GM23338 (cell line): ENCODE data around the gene OPTN. TPM values are rescaled to one million over a fixed set of nuclear protein-coding genes. Genes with fewer than 3 reads are reported as not detected.

ENCODE experiments used
- polyA plus RNA-seq: library from polyadenylated mRNA; unstranded; fragments of >200 nt; fragmentation: Nextera tagmentation; extraction: Ambion mirVana; gene quantifications from 2 replicates; pipeline ENCODE4 v1.2.1, GENCODE V29; 2016
- small RNA-seq: library from RNA; depleted of rRNA; stranded (forward); fragments of <200 nt; gene quantifications from one replicate; pipeline ENCODE3, GENCODE V24; 2014; ENCODE audit warnings: low replicate concordance
- total RNA-seq: library from RNA; depleted of rRNA; stranded (reverse); fragments of >200 nt; shearing (Covaris generic); gene quantifications from 2 replicates; pipeline ENCODE4 v1.2.3, GENCODE V29; 2014; rRNA removed

The OPTN gene
- total and polyA plus RNA-seq, 2 experiments from 2014 or later: 6.0 to 13.0 TPM

Small RNA genes within 50 kb of the gene (small RNA-seq; reads per million reads assigned to genes)
- not detected for gene SNRPGP5

Other genes with a start within 250 kb of the OPTN start
- gene CCDC3, start 98.5 kb upstream of the OPTN start, total RNA-seq: 4.5 and 5.2 TPM in 2 replicates
- gene CCDC3, start 98.5 kb upstream of the OPTN start, polyA plus RNA-seq: 1.4 and 1.9 TPM in 2 replicates
- gene MCM10, start 61.4 kb downstream of the OPTN start, total RNA-seq: 30.7 and 38.2 TPM in 2 replicates
- 33.4 and 43.0 TPM in 2 replicates for gene MCM10, start 61.4 kb downstream of the OPTN start, polyA plus RNA-seq
- gene UCMA, start 134.2 kb downstream of the OPTN start, total RNA-seq: 8.6 and 12.7 TPM in 2 replicates
- gene UCMA, start 134.2 kb downstream of the OPTN start, polyA plus RNA-seq: 16.7 and 18.7 TPM in 2 replicates
- 10.9 and 17.9 TPM in 2 replicates for gene PHYH, start 199.9 kb downstream of the OPTN start, total RNA-seq
- gene PHYH, start 199.9 kb downstream of the OPTN start, polyA plus RNA-seq: 25.7 and 29.8 TPM in 2 replicates
- 609 and 662 TPM in 2 replicates for gene SEPHS1, start 248.1 kb downstream of the OPTN start, total RNA-seq
- 260 and 274 TPM in 2 replicates for gene SEPHS1, start 248.1 kb downstream of the OPTN start, polyA plus RNA-seq